NB4 (cell line): ENCODE results near the gene DBNL.

ENCODE experiments used
- CTCF ChIP-seq: IDR thresholded peaks from one replicate; pipeline ENCODE4 v1.5.1; 2012; ENCODE audit warnings: low read depth, low read length
- MAX ChIP-seq: IDR thresholded peaks from 2 replicates; pipeline ENCODE4 v1.6.1; 2011; ENCODE audit warnings: low read depth, low read length
- MYC ChIP-seq: IDR thresholded peaks from 2 replicates; pipeline ENCODE4 v1.6.1; 2011; ENCODE audit warnings: low read depth, low read length
- POLR2A ChIP-seq: IDR thresholded peaks from 2 replicates; pipeline ENCODE4 v1.6.1; 2011; ENCODE audit warnings: mild to moderate bottlenecking; ENCODE audit not compliant: insufficient read length; ENCODE audit errors: extremely low read depth

- TF ChIP-seq MYC (no peak), CTCF (no peak), POLR2A (no peak), MAX (no peak)
These were observed 42.1 kb downstream of the DBNL start for GRCh38 chr7:44086627-44087026.
